ENCODE measurements around the gene RAPGEF5. TPM values are rescaled to one million over a fixed set of nuclear protein-coding genes. Genes with fewer than 3 reads are reported as not detected.
"Not testable (repeated sequence)": the region's sequence is repeated elsewhere in the genome, so short reads cannot be mapped to it uniquely, and the experiment has no call there.

Gene RAPGEF5
- total RNA-seq, 1 experiment from 2014 or later, result 15.6 TPM

GRCh38 chr7:22082553-22082885 is 274.4 kb downstream of the RAPGEF5 start:
- no peak for TF ChIP-seq SRF (IDR thresholded peaks at IDR 0.05; ENCODE audit: low read depth)
- TF ChIP-seq ELF1 (IDR thresholded peaks at IDR 0.05; ENCODE audit: borderline replicate concordance, low read depth), result no peak
- H3K9me3 ChIP-seq (ENCODE audit: control insufficient read depth in 1 of 2, insufficient read depth in 1 of 2, low read depth in 1 of 2, low read length in 2 of 2), result no peaks in the 10 kb centered on the region
- CTCF ChIA-PET, result interaction anchor here (0.6 to 2.2 kb wide), 10 partner anchors 18 to 1003 kb away, joined by 3 to 11 read pairs (median 3); no protein-coding TSS in a partner anchor
- peak overlapping the region; percentile 68; the same call in 1 of the 2 replicates for H3K9ac ChIP-seq (ENCODE audit: low read length)
- BruUV-seq (replicated peaks), result no TSS peak
- H3K4me2 ChIP-seq (ENCODE audit: low read length), result peak overlapping the region; percentile 95
- H2AFZ ChIP-seq (ENCODE audit: low read depth, low read length, poor library complexity, severe bottlenecking), result peak overlapping the region; percentile 83
- peaks cover 10 to 16% of the 10 kb centered on the region in 2 experiments; a peak in 3 of 4 replicates for H3K4me1 ChIP-seq (ENCODE audit: control insufficient read depth in 1 of 2, insufficient read depth in 2 of 2, low read length in 2 of 2)
- no peaks in the 10 kb centered on the region for H3K36me3 ChIP-seq (ENCODE audit: control insufficient read depth in 1 of 2, insufficient read depth in 2 of 2, low read length in 2 of 2)
- no peaks in the 10 kb centered on the region for H3K79me2 ChIP-seq (ENCODE audit: insufficient read depth, low read length)
- peak; percentile 53 for ATAC-seq
- H3K27me3 ChIP-seq (ENCODE audit: insufficient read depth, low read length), result no peaks in the 10 kb centered on the region
- intact Hi-C loops (cut with micrococcal nuclease), result loop anchor here (2.0 to 5.0 kb wide), 4 partner anchors 315 to 1305 kb away; no protein-coding TSS in a partner anchor
- no peaks in the 10 kb centered on the region for H4K20me1 ChIP-seq (ENCODE audit: insufficient read depth)
- H3K4me3 ChIP-seq (replicated peaks in 1 of 2; ENCODE audit: low read depth in 1 of 2, low read length in 2 of 2), result peak overlapping the region; percentile 61 to 63
- H3K9me2 ChIP-seq (ENCODE audit: insufficient read depth), result no peaks in the 10 kb centered on the region
- POLR2A ChIA-PET, result interaction anchor here (0.9 to 1.4 kb wide), 4 partner anchors 8 to 314 kb away, joined by 3 to 6 read pairs (median 3); no protein-coding TSS in a partner anchor
- RAD21 ChIA-PET (ENCODE audit: low non-redundant PET in 1 of 2, low total read pairs in 2 of 2, uncharacterized antibody in 2 of 2, unreplicated experiment in 2 of 2), result no interaction called here
- peak overlapping the region; percentile 52 for H3K27ac ChIP-seq (ENCODE audit: low read depth, low read length)
- no peak for DNase-seq (ENCODE audit: low read depth, low spot score)

- H2AFZ ChIP-seq (ENCODE audit: low read depth, low read length, poor library complexity, severe bottlenecking); H3K9me2 ChIP-seq (ENCODE audit: insufficient read depth); H3K4me3 ChIP-seq (replicated peaks in 1 of 2; ENCODE audit: low read depth in 1 of 2, low read length in 2 of 2); H3K27me3 ChIP-seq (ENCODE audit: insufficient read depth, low read length); H3K36me3 ChIP-seq (ENCODE audit: control insufficient read depth in 1 of 2, insufficient read depth in 2 of 2, low read length in 2 of 2); H3K9ac ChIP-seq (ENCODE audit: low read length); RAD21 ChIA-PET (ENCODE audit: low non-redundant PET in 1 of 2, low total read pairs in 2 of 2, uncharacterized antibody in 2 of 2, unreplicated experiment in 2 of 2); H3K4me2 ChIP-seq (ENCODE audit: low read length); BruUV-seq (replicated peaks); H4K20me1 ChIP-seq (ENCODE audit: insufficient read depth); POLR2A ChIA-PET; H3K27ac ChIP-seq (ENCODE audit: low read depth, low read length); CTCF ChIA-PET; DNase-seq (ENCODE audit: low read depth, low spot score); H3K79me2 ChIP-seq (ENCODE audit: insufficient read depth, low read length); ATAC-seq; H3K9me3 ChIP-seq (ENCODE audit: control insufficient read depth in 1 of 2, insufficient read depth in 1 of 2, low read depth in 1 of 2, low read length in 2 of 2): not testable (repeated sequence)
- intact Hi-C loops (cut with micrococcal nuclease), result loop anchor here (5.0 kb wide), 2 partner anchors 313 to 1303 kb away; no protein-coding TSS in a partner anchor
- peaks cover 10 to 16% of the 10 kb centered on the region in 2 experiments; a peak in 3 of 4 replicates for H3K4me1 ChIP-seq (ENCODE audit: control insufficient read depth in 1 of 2, insufficient read depth in 2 of 2, low read length in 2 of 2)
These were observed 276.7 kb downstream of the RAPGEF5 start for GRCh38 chr7:22080219-22080618.

GRCh38 chr7:22078872-22079271 is 278.1 kb downstream of the RAPGEF5 start:
- intact Hi-C loops (cut with micrococcal nuclease); H3K4me2 ChIP-seq (ENCODE audit: low read length); H4K20me1 ChIP-seq (ENCODE audit: insufficient read depth); H3K79me2 ChIP-seq (ENCODE audit: insufficient read depth, low read length); H3K27ac ChIP-seq (ENCODE audit: low read depth, low read length); POLR2A ChIA-PET; H3K27me3 ChIP-seq (ENCODE audit: insufficient read depth, low read length); H3K36me3 ChIP-seq (ENCODE audit: control insufficient read depth in 1 of 2, insufficient read depth in 2 of 2, low read length in 2 of 2); BruUV-seq (replicated peaks); H3K9ac ChIP-seq (ENCODE audit: low read length); CTCF ChIA-PET; H2AFZ ChIP-seq (ENCODE audit: low read depth, low read length, poor library complexity, severe bottlenecking); DNase-seq (ENCODE audit: low read depth, low spot score); RAD21 ChIA-PET (ENCODE audit: low non-redundant PET in 1 of 2, low total read pairs in 2 of 2, uncharacterized antibody in 2 of 2, unreplicated experiment in 2 of 2); H3K4me3 ChIP-seq (replicated peaks in 1 of 2; ENCODE audit: low read depth in 1 of 2, low read length in 2 of 2); H3K9me3 ChIP-seq (ENCODE audit: control insufficient read depth in 1 of 2, insufficient read depth in 1 of 2, low read depth in 1 of 2, low read length in 2 of 2); ATAC-seq; H3K9me2 ChIP-seq (ENCODE audit: insufficient read depth): not testable (repeated sequence)
- peaks cover 9 to 13% of the 10 kb centered on the region in 2 experiments; a peak in 3 of 4 replicates for H3K4me1 ChIP-seq (ENCODE audit: control insufficient read depth in 1 of 2, insufficient read depth in 2 of 2, low read length in 2 of 2)
